GM12892 (cell line): ENCODE data around the gene LMLN.

Source experiments
- POLR2AphosphoS5 ChIP-seq: IDR thresholded peaks from 2 replicates; pipeline ENCODE4 v1.6.1; 2011; ENCODE audit warnings: low read depth, low read length, control low read depth
- TAF1 ChIP-seq: IDR thresholded peaks from 2 replicates; pipeline ENCODE4 v1.6.1; 2011; ENCODE audit warnings: low read depth, mild to moderate bottlenecking, control low read depth, low read length, borderline replicate concordance

- TF ChIP-seq TAF1 (no peak), POLR2AphosphoS5 (no peak)
Measured at GRCh38 chr3:198092276-198092675, 132.3 kb downstream of the LMLN start.
